Germinal center (tissue), 1 donor: ENCODE measurements around the gene KAT6B.
"Not testable (repeated sequence)": the region's sequence is repeated elsewhere in the genome, so short reads cannot be mapped to it uniquely, and the experiment has no call there.

ENCODE experiments used
- DNase-seq: peaks from one replicate; pipeline ENCODE4 v3.0.0; 2012; ENCODE audit warnings: mixed read lengths, low spot score

The KAT6B gene

DNA sequence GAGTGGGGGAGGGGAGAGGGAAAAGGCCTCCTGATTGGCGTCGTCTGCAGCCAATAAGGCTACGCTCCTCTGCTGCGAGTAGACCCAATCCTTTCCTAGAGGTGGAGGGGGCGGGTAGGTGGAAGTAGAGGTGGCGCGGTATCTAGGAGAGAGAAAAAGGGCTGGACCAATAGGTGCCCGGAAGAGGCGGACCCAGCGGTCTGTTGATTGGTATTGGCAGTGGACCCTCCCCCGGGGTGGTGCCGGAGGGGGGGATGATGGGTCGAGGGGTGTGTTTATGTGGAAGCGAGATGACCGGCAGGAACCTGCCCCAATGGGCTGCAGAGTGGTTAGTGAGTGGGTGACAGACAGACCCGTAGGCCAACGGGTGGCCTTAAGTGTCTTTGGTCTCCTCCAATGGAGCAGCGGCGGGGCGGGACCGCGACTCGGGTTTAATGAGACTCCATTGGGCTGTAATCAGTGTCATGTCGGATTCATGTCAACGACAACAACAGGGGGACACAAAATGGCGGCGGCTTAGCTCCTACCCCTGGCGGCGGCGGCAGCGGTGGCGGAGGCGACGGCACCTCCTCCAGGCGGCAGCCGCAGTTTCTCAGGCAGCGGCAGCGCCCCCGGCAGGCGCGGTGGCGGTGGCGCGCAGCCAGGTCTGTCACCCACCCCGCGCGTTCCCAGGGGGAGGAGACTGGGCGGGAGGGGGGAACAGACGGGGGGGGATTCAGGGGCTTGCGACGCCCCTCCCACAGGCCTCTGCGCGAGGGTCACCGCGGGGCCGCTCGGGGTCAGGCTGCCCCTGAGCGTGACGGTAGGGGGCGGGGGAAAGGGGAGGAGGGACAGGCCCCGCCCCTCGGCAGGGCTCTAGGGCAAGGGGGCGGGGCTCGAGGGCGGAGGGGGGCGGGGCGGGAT is at the start of gene KAT6B:
Gene KAT6B (plus strand): TSS at position 459 of the 903 bp plus-strand sequence. CDS start 16,258 bp downstream, outside the sequence.
- DNase-seq, result peak; percentile 99

DNA sequence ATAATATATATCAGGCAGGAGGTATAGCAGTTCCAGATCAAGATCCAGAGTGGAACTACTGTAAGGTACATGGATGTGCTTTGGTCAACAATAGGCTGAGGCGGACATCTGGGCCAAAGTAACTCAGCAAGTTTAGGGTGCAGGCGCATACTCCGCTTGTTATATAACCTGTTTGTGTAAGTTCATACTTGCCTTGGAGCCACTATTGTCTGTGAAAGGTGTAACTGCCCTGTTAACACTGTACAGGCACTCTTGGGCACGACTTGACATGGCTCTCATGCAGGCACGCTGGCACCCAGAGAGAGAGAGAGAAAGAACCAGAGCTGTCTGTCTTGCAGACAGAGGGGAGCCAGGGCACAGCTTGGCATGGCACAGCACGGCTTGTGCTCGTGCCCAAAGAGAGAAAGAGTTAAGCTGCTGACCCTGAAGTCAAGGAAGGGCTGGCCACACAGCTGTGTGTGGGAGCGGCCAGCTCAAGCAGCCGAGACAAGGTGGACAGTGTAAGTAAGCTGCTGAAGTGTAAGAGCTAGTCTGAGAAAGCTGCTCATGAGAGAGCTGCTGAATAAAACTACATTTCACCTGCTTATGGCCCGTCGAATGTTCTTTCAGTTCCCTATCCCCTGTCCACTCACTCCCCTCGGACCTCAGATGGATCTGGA is 47.8 kb upstream of the KAT6B start:
- no peak for DNase-seq

DNA sequence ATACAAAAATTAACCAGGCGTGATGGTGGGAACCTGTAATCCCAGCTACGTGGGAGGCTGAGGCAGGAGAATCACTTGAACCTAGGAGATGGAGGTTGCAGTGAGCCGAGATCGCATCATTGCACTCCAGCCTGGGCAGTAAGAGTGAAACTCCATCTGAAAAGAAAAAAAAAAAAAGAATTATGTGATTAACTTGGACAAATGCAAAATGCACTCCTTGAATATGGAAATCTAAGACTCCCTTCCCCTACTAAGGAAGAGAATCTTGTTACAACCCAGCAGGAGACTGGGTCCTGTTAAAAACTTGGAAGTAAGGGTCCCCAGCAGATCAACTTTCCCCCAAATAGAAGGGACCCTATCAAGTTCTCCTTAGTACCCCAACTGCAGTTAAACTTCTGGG is 44.5 kb upstream of the KAT6B start:
- not testable (repeated sequence) for DNase-seq

DNA sequence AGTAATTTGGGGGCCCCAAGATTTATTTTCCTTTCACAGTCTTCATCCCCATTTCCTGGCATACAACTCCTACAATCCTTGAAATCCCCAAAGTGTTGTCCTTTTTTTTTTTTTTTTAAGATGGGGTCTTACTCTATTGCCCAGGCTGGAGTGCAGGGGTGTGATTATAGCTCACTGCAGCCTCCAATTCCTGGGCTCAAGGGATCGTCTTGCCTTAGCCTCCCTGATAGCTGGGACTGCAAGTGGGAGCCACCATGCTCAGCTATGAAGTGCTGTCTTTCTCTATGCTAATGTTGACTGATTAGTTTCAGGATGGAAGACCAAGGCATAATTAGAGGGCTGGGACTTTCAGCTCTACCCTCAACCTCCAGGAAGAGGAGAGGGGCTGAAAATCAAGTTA is 41.9 kb upstream of the KAT6B start:
- no peak for DNase-seq

DNA sequence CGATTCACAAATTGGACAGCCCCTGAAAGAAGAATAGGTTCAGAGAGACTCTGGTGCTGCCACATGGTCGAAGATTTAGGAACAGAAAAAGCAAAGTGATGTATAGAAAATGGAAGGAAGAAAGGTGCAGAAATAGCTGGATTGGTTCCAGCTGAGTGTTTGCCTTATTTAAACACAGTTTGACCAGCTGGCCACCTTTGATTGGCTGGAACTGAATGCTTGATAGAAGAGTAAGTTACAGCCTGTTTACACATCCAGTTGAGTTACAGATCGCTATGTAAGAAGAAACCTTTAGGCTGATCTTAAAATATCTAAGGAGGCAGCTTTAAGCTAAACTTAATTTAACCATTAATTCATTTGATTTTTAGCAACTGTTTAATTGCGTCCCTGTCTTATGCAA is 40.3 kb upstream of the KAT6B start:
- DNase-seq, result no peak

DNA sequence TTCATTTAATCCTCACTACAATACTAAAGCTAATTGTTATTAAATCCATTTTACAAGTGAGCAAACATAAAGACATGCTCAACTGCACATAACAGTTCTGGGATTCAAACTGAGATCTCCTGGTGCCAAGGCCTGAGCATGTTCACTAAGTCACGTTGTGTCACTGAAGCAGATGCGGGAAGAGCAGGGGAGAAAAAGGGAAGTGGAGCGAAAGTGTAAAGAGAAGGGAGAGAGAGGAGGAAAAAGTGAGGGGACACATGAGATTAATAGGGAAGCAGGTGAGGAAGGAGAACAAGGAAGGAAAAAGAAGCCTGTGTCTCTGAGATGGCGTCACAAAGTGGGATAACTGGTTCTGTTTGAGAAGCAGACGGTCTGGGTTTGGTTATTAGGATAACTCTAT is 38.9 kb upstream of the KAT6B start:
- DNase-seq, result no peak

DNA sequence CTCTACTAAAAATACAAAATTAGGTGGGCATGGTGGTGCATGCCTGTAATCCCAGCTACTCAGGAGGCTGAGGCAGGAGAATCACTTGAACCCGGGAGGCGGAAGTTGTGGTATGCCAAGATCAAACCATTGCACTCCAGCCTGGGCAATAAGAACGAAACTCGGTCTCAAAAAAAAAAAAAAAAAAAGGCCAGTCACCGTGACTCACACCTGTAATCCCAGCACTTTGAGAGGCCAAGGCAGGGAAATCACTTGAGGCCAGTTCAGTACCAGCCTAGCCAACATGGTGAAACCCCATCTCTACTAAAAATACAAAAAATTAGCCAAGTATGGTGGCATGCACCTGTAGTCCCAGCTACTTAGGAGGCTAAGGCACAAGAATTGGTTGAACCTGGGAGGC is 34.4 kb upstream of the KAT6B start:
- DNase-seq, result not testable (repeated sequence)

DNA sequence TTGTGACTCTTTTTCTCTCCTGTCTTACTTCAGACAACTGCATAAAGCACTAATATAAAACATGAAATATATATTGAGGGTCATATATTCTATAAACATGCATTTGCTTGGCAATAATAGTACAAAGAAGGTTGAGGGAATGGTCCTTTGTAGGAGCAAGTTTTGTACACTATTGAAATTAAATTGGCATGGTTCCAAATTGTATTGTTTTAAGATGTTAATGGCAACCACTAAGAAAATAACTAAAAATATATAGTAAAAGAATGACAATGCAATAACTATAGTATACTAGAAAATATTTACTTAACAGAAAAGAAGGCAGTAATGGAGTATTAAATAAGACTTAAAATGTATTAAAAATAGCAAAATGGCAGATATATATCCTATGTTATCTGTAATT is 33.7 kb upstream of the KAT6B start:
- no peak for DNase-seq

DNA sequence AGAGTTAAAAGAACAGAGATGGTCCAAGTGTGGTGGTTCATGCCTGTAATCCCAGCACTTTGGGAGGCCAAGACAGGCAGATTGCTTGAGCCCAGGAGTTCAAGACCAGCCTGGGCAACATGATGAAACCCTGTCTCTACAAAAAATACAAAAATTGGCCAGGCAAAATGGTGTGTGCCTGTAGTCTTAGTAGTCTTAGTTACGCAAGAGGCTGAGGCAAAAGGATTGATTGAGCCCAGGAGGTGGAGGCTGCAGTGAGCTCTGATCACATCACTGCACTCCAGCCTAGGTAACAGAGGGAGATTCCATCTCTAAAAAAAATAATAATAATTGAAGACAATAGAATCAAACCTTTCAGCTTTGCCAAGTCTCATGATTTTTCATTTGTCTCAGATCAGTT is 33.2 kb upstream of the KAT6B start:
- DNase-seq, result not testable (repeated sequence)

DNA sequence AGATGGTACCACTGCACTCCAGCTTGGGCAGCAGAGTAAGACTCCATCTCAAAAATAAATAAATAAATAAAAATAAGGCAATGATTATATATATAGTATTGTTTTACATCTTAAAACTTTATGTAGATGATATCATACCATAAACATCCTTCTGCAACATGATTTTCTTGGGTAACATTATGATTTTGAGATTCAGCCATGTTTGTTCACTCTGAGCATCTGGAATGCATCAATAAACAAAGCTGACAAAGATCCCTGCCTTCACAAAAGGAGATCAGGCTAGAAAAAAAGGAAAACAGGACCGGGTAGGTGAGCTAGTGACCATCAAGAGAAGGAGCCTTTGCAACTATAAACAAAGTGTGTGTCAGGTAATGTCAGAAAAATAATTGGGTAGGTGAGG is 31.9 kb upstream of the KAT6B start:
- DNase-seq, result no peak

DNA sequence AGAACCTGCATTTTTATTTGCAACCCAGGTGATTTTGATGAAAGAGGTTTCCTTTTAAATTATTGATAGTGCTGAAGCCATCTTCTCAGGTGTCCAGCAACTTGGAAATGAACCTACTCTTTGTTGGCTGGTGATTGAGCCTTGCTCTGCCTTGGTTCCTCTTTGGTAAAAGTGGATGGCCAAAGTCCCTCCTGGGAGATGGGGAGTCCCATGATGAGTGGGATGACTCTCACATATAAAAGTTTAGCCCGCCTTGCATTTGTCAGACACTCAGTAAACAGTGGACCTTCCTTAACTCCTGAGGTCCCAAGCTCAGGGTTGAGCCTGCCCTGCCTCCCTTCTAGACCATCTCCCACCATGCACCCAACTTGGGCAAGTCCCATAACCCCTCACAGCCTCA is 28.9 kb upstream of the KAT6B start:
- DNase-seq, result no peak

DNA sequence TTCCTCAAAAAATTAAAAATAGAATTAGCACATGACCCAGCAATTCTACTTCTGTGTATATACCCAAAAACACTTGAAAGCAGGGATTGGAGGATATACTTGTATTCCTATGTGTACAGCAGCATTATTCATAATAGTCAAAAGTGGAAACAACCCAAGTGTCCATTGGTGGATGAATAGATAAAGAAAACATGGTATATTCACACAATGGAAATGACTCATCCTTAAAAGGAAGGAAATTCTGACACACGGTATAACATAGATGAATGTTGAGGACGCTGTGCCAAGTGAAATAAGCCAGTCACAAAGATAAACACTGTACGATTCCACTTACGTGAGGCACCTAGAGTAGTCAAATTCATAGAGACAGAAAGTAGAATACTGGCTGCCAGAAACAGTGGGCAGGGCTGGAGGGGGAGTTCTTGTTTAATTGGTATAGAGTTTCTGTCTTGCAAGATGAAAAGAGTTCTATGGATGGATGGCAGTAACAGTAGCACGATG is 26.6 kb upstream of the KAT6B start:
- DNase-seq, result no peak

DNA sequence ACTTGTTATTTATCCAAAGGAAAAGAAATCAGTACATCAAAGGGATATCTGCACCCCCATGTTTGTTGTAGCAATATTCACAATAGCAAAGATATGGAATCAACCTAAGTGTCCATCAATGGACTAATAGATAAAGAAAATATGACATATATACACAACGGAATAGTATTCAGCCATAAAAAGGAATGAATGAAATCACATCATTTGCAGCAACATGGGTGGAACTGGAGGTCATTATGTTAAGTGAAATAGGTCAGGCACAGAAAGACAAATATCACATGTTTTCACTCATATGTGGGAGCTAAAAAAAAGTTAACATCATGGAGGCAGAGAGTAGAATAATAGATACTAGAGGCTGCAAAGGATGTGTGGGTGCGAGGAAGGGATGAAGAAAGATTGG is 25.0 kb upstream of the KAT6B start:
- no peak for DNase-seq

DNA sequence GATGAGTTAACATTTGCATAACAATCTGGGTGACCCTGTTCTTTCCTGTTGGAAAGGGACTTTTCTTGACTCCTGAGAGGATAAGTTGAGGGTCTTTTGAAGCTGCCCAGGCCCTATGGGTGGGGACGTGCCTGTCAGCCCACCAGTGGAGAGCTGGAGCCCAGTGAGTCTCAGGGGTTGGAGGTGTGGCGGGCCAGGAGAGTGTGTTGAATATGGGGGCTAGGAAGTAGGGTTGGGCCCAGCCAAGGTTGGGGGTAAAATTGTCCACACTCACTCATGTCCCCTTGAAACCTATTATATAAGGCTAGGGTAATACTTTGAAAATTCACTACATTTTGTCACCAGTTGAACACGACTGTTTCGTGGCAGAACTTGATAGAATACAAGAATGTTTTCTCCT is 17.9 kb upstream of the KAT6B start:
- no peak for DNase-seq

DNA sequence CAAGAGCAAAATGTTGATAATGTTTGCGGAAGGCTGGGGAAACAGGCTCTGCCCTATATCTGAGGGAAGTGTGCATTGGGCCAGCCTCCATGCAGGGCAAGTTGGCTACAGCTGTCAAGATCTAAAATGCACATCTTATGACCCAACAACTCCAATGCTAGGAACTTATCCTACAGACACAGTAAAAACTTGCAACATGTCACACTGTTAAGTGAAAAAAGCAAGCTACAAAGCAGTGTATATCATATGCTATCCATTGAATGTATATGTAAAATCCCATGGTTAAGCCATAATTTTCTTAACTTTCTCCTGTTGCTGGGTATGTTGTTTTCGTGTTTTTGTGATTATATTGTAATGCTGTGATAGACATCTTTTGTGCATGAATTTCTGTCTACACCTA is 16.3 kb upstream of the KAT6B start:
- no peak for DNase-seq

DNA sequence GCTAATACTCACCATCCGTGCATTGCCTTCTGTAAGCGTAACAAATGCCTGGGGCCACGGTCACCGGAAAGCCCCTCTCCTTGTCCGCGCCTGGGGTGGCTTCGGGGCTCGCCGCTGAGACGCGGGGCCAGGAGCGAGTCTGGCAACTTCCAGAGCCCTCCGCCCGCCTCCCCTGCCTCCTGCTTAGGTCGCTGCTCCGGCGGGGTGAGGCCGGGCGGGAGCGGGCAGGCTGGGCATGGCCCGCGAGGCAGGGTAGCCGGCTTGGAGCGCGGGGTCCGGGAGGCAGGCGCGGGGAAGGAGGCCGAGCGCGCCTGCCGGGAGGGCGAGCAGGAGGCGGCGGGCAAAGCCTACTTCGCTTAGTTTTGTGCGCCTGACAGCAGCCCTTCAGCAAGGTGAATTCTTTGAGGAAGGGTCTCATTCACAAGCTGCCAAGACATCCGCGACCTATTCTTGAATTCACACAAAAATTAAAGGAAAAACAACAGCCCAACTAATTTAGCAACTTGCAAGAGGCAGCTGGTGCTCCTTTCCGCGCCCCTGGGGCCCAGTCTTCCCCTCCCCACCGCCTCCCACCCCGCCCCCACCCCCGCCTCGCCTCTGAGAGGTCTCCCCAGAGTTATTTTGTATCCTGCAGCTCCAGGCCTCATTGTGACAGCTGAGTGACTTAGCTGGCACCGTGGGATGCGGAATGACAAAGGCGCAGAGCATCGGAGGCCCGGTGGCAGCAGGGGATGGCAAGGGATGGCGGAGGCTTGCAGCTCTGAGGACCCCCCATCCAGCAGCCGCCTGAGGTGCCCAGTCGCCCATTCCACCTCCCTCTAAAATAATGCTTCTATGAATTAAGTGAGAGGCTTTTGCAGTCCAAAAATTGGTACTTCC is 12.8 kb upstream of the KAT6B start:
- no peak for DNase-seq

DNA sequence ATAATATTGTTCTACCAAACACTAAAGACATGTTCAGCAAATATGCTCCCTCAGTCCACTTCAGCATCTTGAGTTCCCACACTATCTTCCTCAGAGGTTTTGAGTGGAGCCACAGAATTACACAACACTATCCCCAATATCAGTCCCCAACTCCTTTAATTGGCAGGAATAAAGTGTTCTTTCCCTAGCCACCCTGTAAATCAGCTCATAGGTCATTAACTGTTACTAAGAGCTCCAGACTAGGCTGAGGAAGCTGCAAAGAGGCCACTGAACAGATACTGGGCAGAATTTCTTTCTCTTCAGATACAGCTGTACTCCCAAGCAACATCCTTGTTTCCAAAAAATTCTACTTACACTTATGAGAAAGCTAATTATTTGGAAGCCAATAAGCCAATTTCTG is 11.6 kb upstream of the KAT6B start:
- no peak for DNase-seq

DNA sequence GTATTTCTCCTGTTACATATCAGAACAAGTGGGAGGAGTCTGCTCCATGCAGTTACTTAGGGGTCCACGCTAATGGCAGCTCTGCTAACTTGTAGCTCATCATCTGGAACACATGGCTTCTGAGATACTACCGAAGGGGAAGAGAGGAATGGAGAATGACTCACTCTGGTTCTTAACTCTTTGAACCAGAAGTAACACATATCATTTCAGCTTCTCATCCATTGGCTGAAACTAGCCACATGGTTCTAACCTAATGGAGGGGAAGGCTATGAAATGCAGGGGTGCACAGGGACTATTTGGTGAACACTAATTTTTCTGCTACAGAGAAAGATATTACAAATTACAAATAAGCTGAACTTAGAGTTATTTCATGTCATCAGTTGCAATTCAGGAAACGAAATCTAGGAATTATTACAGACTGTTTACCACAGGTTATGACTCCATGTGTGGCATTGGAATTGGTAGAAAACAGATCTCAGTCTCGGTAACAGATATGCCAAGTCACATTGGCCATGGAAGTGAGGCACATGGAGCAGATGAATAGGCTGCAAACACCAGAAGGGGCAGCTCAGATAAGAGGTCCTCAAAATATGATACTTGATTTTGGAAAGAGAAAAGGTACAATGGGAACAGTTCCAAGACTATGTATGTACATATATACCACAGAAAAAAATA is 9.4 kb upstream of the KAT6B start:
- DNase-seq, result no peak

DNA sequence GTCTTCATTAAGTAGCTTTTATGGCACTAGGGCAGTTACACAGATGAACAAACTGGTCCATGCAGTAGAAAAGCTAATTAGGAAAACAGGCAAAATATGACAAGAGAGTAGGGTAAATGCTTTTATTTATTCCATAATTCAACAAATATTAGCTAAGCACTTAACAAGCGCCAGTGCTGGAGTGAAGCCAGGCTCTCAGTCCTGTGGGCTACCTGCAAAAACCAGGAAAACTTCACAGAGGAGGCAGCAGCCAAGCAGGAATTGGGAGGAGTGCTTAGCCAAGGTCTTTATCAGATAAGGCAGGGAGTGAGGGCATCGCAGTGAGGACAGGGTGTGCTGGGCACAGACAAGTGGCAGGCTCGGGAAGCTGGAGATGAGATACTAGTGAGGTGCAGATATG is 4.9 kb upstream of the KAT6B start:
- no peak for DNase-seq

DNA sequence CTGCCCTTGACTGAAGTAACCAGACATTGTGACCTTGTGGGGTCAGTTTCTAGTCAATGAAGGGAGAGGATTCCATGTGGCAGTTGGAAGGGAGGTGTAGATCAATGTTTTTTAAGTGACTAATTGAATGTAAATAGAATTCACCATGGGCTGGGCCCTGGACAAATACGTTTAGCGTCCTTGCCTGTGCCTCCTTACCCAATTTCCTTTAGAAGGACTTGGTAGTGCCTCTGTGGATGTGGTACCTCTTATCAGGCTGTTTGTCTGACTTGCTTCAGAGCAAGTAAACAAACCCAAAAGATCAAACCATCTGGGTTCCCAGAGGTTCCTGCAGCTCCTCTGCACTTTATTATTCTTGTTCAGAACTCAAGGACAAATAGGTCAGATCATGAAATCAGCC is 4.3 kb upstream of the KAT6B start:
- no peak for DNase-seq

DNA sequence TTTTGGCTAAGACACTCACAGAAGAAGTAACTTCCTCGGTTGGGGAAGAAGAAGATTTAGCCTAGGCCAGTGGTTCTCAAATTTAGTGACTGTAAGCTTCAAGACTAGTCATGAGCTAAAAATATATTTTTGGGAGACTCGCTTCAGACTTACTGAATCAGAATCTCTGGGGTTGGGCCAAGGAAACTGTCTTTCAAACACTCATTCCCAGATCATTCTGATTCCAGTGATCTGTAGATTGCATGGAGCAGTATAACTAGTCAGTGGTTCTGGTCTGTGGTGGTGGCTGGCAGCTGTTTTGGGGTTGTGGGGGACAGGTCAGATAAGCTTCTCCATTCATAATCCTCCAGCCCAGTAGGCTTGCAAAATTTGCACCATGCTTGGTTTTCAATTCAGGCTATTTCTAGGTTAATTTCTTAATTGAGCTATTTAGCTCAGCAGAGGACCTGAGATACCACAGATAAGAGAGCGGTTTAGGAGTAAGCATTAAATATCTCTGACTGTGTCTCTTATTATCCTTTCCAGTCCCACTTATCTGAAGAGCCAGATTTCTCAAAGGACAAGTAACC is 3.8 kb upstream of the KAT6B start:
- no peak for DNase-seq

DNA sequence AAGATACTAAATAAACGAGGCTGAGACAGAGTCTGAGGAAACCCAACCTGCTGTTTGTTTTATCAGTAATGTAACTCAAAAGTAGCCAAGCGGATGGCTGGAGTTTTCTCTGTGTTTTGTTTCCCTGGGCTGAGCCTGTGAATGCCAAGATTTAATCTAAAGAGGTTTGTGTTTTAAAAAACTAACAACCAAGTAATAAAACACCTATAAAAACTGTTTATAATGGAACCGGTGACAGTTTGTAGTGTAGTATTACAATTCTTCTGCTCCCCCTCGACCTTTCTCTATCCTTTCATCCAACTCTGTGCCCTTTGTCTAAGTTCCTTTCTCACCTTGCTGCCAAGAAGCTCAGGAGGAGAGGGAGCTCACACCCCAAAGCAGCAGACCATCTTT is 2.6 kb upstream of the KAT6B start:
- no peak for DNase-seq
